HG03378 (cell line): ENCODE measurements around the gene PTPA.

Source experiments
- ATAC-seq: cut with Tn5 transposase; IDR thresholded peaks from one replicate; pipeline ENCODE4 v1.9.1; 2021; ENCODE audit warnings: mild to moderate bottlenecking, moderate library complexity; ENCODE audit not compliant: unreplicated experiment

Gene PTPA

DNA sequence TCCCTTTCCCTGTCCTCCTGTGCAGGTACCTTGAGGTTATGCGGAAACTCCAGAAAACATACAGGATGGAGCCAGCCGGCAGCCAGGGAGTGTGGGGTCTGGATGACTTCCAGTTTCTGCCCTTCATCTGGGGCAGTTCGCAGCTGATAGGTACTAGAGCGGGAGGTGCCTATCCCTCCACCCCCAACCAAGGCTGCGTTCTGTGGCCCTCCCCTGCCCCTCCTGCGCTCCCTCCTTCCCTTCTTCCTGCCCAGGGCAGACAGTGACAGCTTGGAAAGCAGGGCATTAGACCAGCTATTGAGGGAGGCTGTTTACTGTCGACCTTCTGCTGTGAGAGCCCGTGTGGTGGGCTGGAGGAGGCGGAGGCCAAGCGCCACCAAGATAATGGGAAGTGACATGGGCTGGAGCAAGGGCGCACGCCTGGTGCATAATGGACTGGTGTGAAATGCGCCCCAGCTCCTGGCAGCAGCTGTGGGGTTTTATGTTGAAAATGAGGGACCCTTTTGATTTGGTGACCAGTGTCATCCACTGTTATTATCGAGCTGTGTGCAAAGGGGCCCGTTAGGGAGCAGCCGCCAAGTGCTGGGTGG lies 25.3 kb downstream of the PTPA start:
- ATAC-seq = no peak

DNA sequence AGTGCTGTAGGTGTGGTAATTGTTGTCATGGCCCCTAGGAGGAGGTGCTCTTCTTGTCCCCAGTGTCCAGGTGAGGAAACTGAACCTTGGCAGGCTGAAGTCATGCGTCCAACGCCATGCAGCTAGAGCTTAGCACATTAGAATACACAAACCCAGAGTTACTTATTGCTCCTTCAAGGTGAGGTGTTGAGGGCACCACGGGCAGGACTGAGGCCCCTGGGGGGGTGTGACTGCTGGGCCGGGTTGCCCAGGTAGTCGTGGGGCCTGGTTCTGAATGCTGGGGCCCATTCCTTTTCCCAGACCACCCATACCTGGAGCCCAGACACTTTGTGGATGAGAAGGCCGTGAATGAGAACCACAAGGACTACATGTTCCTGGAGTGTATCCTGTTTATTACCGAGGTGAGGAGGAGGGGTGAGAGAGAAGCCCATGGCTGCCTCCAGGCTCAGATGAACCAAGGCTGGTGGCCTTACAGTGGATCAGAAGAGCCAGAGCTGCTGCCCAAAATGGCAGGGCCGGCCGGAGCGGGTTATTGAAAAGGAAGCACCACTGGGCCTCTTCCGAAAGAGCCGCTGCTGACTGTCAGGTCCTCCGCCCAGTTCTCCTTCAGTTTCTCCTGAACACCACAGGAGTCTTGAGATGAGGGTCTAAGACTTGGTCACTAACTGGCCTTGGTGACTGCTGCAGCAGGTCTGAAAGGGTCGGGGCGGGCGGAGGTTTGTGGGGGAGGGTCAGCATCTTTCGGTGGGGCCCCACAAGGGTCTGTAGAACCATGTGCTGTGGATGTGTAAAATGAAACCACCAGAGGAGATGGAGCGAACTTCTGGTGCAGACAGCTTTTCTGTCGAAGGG lies 26.3 kb downstream of the PTPA start:
- ATAC-seq = no peak

DNA sequence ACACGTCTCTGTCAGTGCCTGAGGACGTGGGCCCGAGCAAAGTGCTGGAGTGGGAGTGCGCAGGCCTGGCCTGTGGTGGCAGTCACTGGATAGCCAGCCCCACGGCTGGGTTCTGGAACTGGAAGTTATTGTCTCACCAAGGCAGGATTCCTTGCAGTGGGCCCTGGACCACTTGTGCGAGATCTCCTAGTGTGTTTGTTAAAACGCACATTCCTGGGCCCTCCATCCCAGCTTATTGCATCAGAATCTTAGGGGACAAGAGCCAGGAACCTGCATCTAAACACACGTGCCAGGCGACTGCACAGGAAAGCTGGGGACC lies 26.9 kb downstream of the PTPA start:
- no peak for ATAC-seq

DNA sequence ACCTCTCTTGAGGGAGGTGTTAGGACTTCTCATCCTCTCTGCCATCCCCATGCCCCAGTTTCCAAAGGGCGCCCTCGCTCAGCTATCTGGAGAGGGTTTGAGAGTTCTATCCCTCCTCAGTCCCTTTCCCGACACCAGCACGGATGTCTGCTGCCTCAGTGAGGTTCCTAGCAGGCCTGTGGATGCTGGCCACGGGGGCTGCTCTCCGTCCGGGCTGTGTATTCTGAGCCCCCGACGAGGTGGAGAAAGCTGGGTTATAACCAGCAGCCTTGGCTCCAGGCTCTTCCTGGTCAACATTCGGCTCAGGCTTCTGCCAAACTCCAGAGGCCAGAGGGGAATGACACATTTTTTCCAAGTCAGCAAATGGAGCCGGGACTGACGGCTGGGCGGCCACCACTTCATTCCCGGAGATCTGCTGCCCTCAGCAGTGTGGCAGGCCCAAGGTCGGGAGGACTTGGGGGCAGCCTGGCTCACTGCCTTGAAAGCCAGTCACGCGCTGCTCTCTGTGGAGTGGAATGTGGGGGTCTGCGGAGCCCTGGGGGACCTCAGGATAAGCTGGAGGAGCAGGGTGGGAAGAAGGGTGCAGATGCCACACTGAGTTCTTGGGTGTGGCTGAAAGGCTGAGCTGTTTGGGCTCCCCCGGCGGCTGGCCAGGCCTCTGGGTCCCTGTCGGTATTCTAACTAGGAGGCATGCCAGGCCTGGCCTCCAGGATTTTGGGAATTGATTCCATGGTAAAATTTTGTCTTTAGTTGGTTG lies 27.4 kb downstream of the PTPA start:
- no peak for ATAC-seq

DNA sequence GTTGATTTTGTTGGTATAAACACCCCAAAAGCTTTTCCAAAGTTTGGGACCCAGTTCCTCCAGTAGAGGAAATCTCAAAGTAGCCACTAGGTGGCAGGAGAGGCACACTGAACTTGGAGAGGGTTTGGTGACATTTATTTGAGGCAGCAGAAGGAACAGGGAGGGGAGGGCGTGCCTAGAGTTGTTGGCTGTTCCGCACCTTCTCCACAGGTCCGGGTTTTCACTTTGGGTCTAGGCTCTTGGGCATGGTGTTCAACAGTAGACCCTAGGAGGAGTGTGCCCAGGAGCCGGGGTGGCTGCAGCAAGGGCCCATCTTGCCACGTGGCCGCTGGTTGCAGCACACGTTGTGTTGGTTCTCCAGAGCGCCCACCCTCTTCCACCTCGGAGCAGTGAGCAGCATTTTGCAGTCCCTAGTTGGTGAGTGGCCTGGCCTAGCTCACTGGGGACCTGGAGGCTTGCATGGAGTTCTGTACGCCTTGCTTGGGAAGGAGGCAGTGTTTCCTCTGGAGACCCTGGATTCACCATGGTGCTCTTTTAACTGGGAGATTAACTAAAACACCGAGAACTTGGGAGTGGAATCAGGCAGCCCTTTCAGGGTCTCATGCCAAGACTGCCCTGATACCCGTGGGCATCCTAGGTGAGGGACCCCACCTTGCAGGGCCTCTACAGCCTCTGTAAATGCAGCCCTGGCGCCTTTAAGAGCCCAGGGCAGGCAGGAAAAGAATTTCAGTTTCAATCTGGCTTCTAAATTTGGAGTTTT lies 28.2 kb downstream of the PTPA start:
- ATAC-seq = peak; percentile 39

DNA sequence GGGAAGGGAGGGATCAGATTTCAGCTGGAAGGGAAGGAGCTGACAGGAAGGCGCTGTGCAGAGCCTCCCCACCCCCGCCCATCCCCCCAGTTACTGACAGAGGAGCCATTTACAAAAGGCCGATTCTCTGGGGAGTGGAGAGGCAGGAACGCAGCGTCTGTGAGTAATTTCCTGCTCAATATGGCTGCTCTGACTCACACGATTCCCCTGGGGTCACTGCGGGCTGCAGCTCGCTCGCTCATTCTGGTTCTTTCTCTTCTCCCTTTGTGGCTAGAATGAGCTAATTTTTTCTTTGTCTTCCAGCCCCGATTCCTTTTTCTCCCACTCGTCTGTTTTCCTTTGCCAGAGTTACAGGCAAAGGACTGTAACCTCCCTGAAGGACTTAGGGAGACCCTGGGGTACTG lies 28.8 kb downstream of the PTPA start:
- peak; percentile 54 for ATAC-seq

DNA sequence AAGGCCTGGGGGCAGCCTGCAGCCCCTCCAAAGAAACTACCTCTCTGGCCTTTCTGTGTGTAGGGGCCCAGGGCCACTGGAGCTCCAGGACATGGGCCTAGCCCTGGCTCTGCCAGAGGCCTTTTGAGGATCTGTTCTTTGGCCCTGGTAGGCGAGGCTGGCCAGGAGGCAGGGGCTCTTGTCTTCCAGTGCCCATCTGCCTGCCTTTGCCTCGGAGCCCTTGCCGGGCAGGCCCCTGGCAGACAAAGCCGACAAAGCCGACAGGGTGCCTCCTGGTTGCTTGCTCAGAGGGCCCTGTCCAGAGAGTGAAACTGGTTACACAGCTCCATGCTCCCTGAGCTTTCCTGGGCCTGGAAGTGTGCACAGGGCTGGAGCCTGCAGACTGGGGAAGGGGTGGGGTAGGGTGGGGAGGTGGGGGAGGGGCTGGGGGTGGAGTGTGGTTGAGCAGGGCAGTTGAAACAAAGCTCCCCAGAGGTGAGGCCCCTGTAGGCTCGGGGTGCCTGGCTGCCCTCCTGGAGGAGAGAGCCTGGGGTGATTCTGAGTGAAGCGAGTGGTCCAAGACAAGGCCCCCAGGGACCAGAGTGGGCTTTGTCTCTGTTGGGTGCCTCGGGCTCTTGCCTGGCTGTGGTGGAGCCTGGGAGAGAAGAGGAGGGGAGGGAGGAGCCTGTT lies 29.3 kb downstream of the PTPA start:
- peak; percentile 14 for ATAC-seq

DNA sequence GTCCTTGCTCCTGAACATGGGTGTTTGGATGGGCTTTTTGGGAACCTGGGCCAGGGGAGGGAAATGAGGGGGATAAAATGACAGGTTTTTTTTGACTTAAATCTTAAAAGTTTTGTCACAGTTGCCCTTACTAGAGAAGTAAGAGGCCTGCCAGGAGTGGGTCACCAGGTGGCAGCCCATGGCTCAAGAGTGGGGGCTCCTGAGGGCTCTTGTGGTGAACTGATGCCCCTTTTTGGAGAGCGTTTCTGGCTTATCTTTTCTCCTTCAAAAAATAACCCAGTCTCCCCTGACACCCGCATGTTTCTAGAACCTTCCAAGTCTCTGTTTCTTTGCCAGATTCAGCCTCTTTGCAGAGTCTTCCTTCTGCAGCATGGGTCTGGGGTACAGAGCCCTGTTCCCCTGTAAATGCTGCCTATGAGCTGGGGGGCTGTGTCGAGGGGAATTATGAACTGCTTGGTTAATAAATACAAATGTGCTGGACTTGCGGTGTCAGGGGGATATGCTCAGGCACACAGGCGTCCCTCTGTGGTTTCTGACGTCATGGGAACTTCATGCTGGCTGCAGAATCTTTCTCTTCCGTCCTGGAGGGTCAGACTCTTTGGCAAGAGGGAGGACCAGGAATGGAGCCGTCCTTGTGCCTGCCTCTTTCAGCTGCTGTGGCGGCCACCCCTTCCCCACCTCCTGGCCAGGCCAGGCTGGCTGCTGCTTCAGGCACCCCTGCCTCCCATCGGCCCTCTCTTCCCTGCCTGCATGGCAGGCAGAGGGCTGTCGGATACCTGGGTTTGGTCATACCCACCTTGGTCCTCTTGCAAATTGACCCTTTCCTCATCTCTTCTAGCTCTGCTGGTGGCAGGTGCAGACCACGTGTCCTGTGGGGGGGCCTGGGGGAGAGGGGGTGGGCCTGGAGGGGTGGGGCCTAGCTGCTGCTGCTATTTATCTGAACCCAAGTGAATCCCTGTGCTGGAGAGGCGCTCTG lies 30.1 kb downstream of the PTPA start:
- ATAC-seq = no peak

DNA sequence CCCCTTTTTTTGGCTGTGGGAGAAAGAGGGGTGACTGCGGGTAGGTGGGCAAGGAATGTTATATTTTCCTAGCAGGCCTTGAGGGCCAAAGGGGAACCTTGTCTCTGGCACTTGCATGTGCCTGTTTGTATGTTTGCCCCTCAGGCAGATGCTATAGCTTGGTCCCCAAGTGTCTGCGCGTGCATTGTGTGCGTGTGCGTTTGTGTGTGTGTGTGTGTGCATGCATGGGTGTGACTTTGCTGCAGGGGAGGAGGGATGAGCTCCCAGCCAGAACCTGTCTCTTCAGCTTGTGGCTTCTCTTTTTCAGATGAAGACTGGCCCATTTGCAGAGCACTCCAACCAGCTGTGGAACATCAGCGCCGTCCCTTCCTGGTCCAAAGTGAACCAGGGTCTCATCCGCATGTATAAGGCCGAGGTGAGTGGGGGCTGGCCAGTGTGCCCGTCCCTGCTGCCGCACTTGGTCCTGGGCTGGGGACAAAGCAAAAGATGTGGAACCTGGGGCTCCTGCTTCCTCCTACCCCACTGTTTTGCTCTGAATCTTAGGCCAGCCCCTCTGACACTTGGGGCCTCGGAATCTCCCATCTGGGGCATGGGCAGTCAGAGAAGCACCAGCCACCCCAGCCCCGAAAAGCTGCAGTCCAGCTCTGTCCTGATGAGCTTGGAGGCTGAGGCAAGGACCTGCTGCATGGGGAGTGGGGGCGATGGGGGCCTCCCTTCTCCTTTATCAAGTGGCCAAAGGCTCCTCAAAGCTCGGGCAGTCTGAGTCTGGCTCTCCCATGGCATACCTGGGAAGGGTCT lies 31.1 kb downstream of the PTPA start:
- no peak for ATAC-seq

DNA sequence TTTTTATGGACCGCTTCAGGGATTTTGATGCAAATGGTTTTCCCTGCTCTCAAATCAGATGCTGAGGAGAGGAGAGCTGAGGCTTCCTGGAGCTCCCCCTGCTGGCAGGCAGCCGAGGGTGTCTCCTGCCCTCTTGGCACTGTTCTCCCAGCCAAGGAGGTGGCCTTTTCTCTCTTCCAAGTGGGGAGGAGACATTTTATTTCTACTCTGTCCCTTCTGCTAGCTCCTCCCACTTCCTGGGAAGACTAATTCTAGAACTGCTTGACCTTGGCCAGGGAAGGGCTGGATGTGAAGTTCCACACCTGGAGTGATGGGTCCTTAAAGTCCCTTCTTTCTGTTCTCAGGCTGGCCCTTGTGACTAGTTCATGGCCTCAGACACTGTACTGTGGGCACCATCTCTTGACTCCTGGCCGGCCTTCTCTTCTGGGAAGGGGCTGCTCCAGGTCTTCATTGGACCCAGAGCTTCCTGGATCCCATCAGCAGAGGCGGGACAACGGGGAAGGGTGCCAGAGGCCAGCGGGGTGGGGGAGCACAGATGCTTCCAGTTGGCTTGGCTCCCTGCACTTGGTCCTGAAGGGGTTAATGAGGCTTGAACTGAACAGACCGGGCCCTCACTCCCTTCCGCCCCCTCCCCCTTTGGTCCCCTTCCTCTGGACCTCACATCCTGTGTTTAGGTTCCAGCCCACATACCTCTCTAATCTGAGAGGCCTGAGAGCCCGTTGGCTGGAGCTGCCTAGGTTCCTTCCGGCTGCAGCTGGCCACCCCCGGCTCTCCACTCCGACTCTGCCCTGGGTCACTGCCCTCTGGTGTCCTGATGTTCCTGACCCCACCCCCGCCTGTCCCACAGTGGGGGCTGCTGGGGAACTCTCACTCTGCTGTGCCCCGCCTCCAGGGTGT lies 32.1 kb downstream of the PTPA start:
- no peak for ATAC-seq

DNA sequence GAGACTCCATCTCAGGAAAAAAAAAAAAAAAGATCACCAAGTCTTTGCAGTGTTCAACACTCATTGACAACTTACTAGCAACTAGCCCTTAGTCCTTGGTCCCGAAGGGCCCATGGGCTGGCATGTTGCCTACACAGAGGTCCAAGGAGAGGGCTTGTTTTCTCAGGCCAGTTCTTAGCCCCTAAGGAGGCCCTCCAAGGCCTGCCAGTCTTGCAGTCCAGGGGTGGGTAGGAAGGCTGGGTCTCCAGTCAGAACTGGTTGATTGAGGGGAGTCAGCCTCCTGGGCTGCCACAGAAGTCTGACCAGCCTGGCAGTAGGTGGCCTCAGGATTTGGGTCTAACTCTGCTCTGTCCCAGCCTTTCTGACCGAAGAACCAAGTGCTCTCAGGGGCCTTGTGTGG lies 34.1 kb downstream of the PTPA start:
- ATAC-seq = no peak

DNA sequence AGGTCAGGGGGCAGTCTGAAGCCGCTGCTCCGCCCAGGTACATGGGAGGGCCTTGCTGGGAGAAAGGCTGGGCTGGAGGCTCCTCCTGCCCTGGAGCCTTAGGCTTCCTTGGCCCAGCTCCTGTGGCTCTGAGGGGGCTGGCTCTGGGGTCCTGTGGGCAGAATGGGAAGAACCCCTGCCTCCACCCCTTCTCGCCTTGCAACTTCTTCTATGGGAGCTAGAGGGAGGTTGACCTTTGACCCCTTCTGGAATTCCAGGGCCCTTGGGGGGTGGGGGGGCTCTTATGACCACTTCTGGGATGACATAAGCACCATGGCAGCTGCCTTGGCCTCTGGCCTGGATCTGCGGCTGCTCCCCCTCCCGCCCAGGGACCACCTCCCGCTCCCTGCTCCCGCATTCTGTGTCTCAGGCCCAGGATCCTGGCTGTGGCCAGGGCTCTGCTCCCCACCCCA lies 34.7 kb downstream of the PTPA start:
- ATAC-seq = no peak

DNA sequence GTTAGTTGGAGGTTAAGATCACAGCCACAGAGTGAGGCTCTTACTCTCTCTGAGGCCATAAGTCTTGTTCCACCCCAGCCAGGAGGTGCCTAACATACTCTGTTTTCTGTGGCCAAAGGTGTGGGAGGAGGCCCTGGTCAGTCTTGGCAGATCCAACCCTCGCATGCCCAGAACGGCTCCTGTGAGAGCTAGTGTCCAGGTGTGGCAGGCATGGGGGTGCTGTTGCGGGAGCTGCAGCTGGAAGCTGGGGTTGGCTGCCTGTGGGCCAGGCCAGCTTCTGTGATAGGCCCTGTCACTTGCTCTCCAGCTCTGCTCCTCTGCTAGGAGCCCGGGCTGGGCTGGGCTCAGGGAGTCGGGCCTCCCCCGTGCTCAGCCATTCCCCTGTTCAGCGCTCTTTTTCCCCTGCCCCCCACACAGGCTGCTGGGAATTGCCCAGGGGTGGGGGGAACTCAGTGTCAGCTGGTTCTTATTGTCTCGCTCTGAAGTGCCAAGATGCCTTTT lies 35.3 kb downstream of the PTPA start:
- ATAC-seq = no peak

DNA sequence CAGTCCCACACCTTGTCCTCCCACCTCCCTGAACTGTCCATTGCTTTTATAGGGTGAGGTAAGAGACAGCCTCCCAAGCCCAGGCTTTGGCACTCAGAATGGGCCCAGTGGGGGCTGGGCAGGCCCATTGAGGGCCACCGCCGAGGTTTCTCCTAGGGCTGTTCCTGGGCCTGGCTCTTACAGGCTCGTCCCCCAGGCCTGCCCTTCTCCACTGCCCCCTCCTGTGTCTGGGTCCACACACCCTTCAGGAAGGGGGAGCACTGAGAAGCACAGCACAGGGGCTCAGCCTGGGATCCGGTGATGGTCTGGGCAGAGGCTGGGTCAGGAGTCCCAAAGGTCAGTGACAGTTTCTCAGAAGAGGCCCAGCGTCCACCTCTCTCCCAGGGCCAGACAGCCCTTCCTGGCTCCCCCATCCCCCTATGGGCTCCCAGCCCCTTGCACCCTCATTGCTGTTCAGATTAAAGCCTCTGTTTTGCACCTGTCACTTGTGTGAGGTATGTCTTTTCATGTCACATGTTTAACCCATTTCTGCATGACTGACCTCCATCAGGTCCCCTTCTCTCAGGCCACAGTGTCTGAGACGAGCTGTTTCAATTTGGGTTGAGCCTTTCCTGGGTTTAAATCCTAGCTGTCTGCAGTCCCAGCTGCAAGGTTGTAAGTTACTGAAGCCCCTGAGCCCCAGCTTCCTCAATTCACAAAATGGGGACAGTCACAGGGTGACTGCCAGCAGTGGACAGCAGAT lies 37.4 kb downstream of the PTPA start:
- no peak for ATAC-seq

DNA sequence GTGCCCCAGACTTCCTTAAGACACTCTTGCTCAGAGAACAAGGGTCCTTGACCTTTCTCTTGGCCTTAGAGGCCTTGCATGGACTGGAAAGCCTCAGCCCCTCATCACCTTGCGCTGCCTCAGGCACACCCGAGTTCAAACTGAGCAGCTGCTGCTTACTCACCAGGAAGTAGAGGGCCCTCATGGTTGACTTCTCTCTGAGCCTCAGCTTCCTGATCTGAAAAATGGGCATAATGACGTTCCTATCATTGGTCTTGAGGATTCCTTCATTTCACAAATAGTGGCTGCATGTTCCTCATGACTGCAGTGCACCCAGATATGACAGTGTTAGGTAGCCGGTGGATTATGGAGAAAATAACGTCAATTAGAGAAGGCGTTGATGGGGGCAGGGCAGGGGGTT lies 38.2 kb downstream of the PTPA start:
- no peak for ATAC-seq

DNA sequence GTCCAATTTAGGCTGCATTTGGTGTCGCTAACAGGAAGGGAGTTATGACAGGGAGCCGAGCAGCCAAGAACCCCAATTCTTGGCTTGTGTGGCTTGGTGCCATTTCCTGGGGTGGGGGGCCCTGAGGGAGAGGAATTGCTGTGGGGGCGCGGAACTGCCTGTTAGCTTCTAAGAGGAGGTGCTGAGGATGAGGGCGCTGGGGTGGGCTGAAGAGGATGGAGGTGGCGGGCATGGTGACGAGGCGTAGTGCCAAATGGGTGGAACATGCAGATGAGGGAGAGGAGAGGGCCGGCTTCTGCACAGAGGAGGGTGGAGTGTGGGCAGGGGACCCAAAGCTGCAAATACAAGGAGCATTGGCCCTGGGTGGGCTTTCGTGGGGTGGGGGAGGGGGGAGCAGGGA lies 38.9 kb downstream of the PTPA start:
- no peak for ATAC-seq

DNA sequence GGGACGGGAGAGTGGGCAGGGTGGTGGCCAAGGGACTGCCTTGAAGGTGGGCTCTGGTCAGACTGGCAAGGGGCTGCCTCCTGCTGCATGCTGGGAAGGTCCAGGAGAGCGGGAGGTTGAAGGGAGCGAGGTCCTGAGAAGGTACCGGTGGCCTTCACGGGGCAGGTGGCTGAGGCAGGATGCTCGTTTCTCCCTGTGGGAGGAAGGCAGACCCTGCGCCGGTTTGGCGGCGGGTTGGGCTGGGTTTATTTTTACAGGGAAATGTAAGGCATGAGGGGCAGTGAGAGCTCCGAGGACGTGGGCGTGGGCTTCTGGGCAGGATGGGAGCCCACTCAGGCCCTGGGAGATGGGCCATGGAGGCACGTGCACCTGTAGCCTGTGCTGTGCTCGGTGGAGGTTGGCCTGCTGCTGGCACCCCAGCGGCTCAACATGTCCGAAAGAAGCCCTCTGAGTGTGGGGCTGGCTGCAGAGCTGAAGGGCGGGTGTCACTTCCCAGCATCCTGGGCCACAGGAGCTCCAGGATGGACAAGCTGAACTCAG lies 39.5 kb downstream of the PTPA start:
- no peak for ATAC-seq
